Measurements from ENCODE around the gene TBC1D13. TPM values are rescaled to one million over a fixed set of nuclear protein-coding genes. Genes with fewer than 3 reads are reported as not detected.

TBC1D13 gene
- total and polyA plus RNA-seq, 10 of the 15 experiments (the other 5 are each of a cell fraction or from before 2014, with no cell fraction given), result 3.0 to 23.1 (median 16.5) TPM

GRCh38 chr9:128821584-128822406 lies 34.7 kb downstream of the TBC1D13 start (continued):
- TF ChIP-seq CREM (IDR thresholded peaks at IDR 0.05; ENCODE audit: low read depth) (no peak), RAD51 (IDR thresholded peaks at IDR 0.05) (no peak), CHD1 (IDR thresholded peaks at IDR 0.05; ENCODE audit: low read depth, low read length) (no peak)
- TF ChIP-seq, protein P1, sequence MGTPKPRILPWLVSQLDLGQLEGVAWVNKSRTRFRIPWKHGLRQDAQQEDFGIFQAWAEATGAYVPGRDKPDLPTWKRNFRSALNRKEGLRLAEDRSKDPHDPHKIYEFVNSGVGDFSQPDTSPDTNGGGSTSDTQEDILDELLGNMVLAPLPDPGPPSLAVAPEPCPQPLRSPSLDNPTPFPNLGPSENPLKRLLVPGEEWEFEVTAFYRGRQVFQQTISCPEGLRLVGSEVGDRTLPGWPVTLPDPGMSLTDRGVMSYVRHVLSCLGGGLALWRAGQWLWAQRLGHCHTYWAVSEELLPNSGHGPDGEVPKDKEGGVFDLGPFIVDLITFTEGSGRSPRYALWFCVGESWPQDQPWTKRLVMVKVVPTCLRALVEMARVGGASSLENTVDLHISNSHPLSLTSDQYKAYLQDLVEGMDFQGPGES (IDR thresholded peaks at IDR 0.05), result no peak

DNA sequence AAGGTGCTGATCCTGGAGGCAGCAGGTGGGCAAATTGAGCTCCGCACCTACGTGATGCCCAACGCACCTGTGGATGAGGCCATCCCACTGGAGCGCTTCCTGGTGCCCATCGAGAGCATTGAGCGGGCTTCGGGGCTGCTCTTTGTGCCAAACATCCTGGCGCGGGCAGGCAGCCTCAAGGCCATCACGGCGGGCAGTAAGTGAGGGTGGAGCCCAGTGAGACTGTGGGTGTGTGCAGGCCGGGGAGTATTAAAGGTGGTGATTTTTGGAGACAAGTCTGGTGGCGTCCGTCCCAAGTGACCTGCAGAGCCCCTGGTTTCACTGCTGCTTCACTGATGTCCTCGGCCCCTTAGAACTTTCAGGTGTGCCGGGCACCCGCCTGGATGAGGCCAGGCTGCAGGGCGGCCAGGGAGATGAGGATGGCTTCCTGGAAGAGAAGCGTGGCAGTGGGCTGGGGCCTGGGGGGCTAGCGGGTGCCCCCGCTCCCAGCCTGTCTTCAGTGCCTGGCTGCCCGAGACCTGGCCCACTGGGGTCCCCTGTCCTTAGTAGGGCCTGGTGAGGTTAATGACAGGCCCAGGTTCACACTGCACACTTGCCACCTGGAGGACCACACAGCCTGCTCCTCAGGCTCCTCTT lies 35.5 kb downstream of the TBC1D13 start:
- POLR2A ChIA-PET, result no interaction called here
- no peak for ATAC-seq
- DNase-seq (ENCODE audit: low read depth, low spot score), result no peak
- no peak for TF ChIP-seq GABPA (IDR thresholded peaks at IDR 0.05; ENCODE audit: low read depth)
- Histone ChIP-seq H3K36me3 (ENCODE audit: control insufficient read depth in 2 of 2, insufficient read depth in 2 of 2, low read length in 1 of 2) (peaks cover 22 to 28% of the 10 kb centered on the region in 2 experiments), H3K9me3 (replicated peaks; ENCODE audit: control insufficient read depth, insufficient read depth, low read length) (no peaks in the 10 kb centered on the region), H3K79me2 (ENCODE audit: control insufficient read depth, insufficient read depth, low read length) (peaks cover 3% of the 10 kb centered on the region; the same call in 1 of the 2 replicates), H3K9ac (ENCODE audit: control insufficient read depth, insufficient read depth, low read length) (no peak overlapping the region), H3K27ac (ENCODE audit: control insufficient read depth, insufficient read depth) (no peak overlapping the region), H4K20me1 (ENCODE audit: control insufficient read depth, insufficient read depth) (no peaks in the 10 kb centered on the region), H3K4me2 (ENCODE audit: control insufficient read depth, insufficient read depth) (no peak overlapping the region), H2AFZ (ENCODE audit: control insufficient read depth, low read depth, low read length) (no peak overlapping the region), H3K4me3 (no peak overlapping the region), H3K4me1 (ENCODE audit: control insufficient read depth, insufficient read depth, low read length) (peaks cover 7% of the 10 kb centered on the region; the same call in 1 of the 2 replicates), H3K27me3 (replicated peaks in 1 of 2; ENCODE audit: control insufficient read depth in 2 of 2, insufficient read depth in 2 of 2, low read length in 1 of 2) (no peaks in the 10 kb centered on the region)
- RAD21 ChIA-PET (ENCODE audit: unreplicated experiment), result no interaction called here
- BruUV-seq (replicated peaks), result no TSS peak
- intact Hi-C loops (cut with micrococcal nuclease; ENCODE audit: unreplicated experiment), result no loop called here
- SMC1A ChIA-PET (ENCODE audit: uncharacterized antibody, unreplicated experiment), result no interaction called here
- 91% methylated on average over 22 of the region's 22 CpGs for WGBS (ENCODE audit: insufficient coverage, insufficient replicate concordance, low lambda C conversion rate, missing lambda C conversion rate)
- in situ Hi-C loops (cut with MboI), result no loop called here
- FAIRE-seq, result no peak
- CTCF ChIA-PET, result no interaction called here
